B cell (primary cell): ENCODE measurements around the gene SF1. TPM values are rescaled to one million over a fixed set of nuclear protein-coding genes. Genes with fewer than 3 reads are reported as not detected.
"Not testable (repeated sequence)": the region's sequence is repeated elsewhere in the genome, so short reads cannot be mapped to it uniquely, and the experiment has no call there.

ENCODE experiments used
- ATAC-seq: fragments of 200-7000 bp; cut with Tn5 transposase; one replicate; pipeline ENCODE4 v1.10.0; 2021; ENCODE audit warnings: low read depth, mild to moderate bottlenecking, moderate number of reproducible peaks, moderate library complexity
- CTCF ChIA-PET: fragments of 350-600 bp; sonication (Branson Sonifier 250); formaldehyde crosslinking; loops from one replicate; lab custom pipeline; 2021; ENCODE audit warnings: antibody characterized with exemption, inconsistent platforms; lab: Charles Lee
- POLR2A ChIA-PET: fragments of 350-600 bp; sonication (Branson Sonifier 250); formaldehyde crosslinking; loops from one replicate; lab custom pipeline; 2021; ENCODE audit warnings: antibody characterized with exemption; lab: Charles Lee
- DNase-seq: peaks from one replicate; pipeline ENCODE4 v3.0.0; 2013
- H2AFZ ChIP-seq: 2 replicates; pipeline ENCODE4 v1.6.1; 2012; ENCODE audit warnings: mild to moderate bottlenecking, low read depth, low read length; ENCODE audit not compliant: insufficient read depth, poor library complexity, severe bottlenecking
- H3K27ac ChIP-seq, 2 donors: 1 replicate in 1 of 2; 2 replicates in 1 of 2; pipeline ENCODE4 v1.5.1; 2012 to 2013; ENCODE audit warnings: low read length in 2 of 2, mild to moderate bottlenecking in 2 of 2, moderate library complexity in 1 of 2
- H3K27me3 ChIP-seq, 4 experiments: fragments of 200-600 bp in 1 of 4; sonication (generic) in 1 of 4; replicated peaks in 1 of 4; 1 replicate in 2 of 4; 2 replicates in 2 of 4; pipeline versions ENCODE4 v1.6.1 to v1.7.0; 2013 to 2016; ENCODE audit warnings: low read length in 3 of 4, mild to moderate bottlenecking in 2 of 4, mixed read lengths in 1 of 4, moderate library complexity in 1 of 4; ENCODE audit not compliant: insufficient read depth in 4 of 4, control insufficient read depth in 3 of 4; ENCODE audit errors: control extremely low read depth in 1 of 4
- H3K36me3 ChIP-seq, 2 experiments: replicated peaks in 1 of 2; 1 replicate in 1 of 2; 2 replicates in 1 of 2; pipeline versions ENCODE4 v1.6.1 to v1.7.1; 2013; ENCODE audit warnings: low read length in 1 of 2; ENCODE audit not compliant: insufficient read depth in 2 of 2, control insufficient read depth in 1 of 2; ENCODE audit errors: control extremely low read depth in 1 of 2, extremely low read depth in 1 of 2
- H3K4me1 ChIP-seq, 2 donors: fragments of 200-600 bp in 1 of 2; sonication (generic) in 1 of 2; 1 replicate in 1 of 2; 2 replicates in 1 of 2; pipeline versions ENCODE4 v1.5.1 to v1.6.1; 2013 to 2017; ENCODE audit warnings: low read length in 2 of 2; ENCODE audit not compliant: control insufficient read depth in 2 of 2, insufficient read depth in 2 of 2
- H3K4me2 ChIP-seq: replicated peaks from 2 replicates; pipeline ENCODE3; 2012; ENCODE audit warnings: mild to moderate bottlenecking, low read depth, low read length; ENCODE audit not compliant: poor library complexity, severe bottlenecking
- H3K4me3 ChIP-seq, 5 experiments: fragments of 200-600 bp in 1 of 5; sonication (generic) in 1 of 5; 1 replicate in 3 of 5; 2 replicates in 2 of 5; pipeline versions ENCODE4 v1.5.1 to v1.7.0; 2011 to 2016; ENCODE audit warnings: low read length in 4 of 5, mild to moderate bottlenecking in 4 of 5, low read depth in 2 of 5, control low read depth in 1 of 5, moderate library complexity in 1 of 5; ENCODE audit not compliant: insufficient read depth in 1 of 5; ENCODE audit errors: control extremely low read depth in 1 of 5, extremely low read depth in 1 of 5
- H3K79me2 ChIP-seq: fragments of 200-600 bp; sonication (generic); one replicate; pipeline ENCODE4 v1.6.0; 2016; ENCODE audit warnings: low read length; ENCODE audit not compliant: control insufficient read depth, insufficient read depth
- H3K9ac ChIP-seq: fragments of 200-600 bp; sonication (generic); 2 replicates; pipeline ENCODE4 v1.6.1; 2017; ENCODE audit warnings: mild to moderate bottlenecking, low read length, moderate library complexity
- H3K9me3 ChIP-seq, 3 donors: one replicate each; pipeline versions ENCODE4 v1.6.1 to v1.7.1; 2013; ENCODE audit warnings: low read length in 2 of 3; ENCODE audit not compliant: control insufficient read depth in 2 of 3, insufficient read depth in 1 of 3; ENCODE audit errors: control extremely low read depth in 1 of 3
- H4K20me1 ChIP-seq: 2 replicates; pipeline ENCODE4 v1.6.0; 2012; ENCODE audit warnings: mild to moderate bottlenecking, low read length; ENCODE audit not compliant: insufficient read depth, control insufficient read depth, poor library complexity, severe bottlenecking
- H3K27ac Mint-ChIP-seq: one replicate; pipeline ENCODE4 v1.8.0; 2021; ENCODE audit warnings: mixed read lengths
- H3K27me3 Mint-ChIP-seq: one replicate; pipeline ENCODE4 v1.8.0; 2021; ENCODE audit warnings: mixed read lengths
- H3K4me1 Mint-ChIP-seq: one replicate; pipeline ENCODE4 v1.8.0; 2021; ENCODE audit warnings: mixed read lengths
- H3K4me3 Mint-ChIP-seq: one replicate; pipeline ENCODE4 v1.8.0; 2021; ENCODE audit warnings: mixed read lengths
- H3K9me3 Mint-ChIP-seq: one replicate; pipeline ENCODE4 v1.8.0; 2022; ENCODE audit warnings: mixed read lengths; ENCODE audit not compliant: insufficient read depth
- CTCF ChIP-seq: fragments of 200-600 bp; IDR thresholded peaks from one replicate; pipeline ENCODE4 v1.8.0; 2022; ENCODE audit warnings: antibody characterized with exemption, mild to moderate bottlenecking
- EZH2 ChIP-seq: IDR thresholded peaks from 2 replicates; pipeline ENCODE4 v1.6.1; 2012; ENCODE audit warnings: borderline replicate concordance, low read depth, mild to moderate bottlenecking, moderate library complexity, low read length; ENCODE audit not compliant: insufficient read depth, poor library complexity, severe bottlenecking
- WGBS: methylation state at CpG from one replicate; pipeline ENCODE4 v1.1.5; 2013; ENCODE audit warnings: missing lambda C conversion rate; ENCODE audit not compliant: insufficient coverage; 5-methylcytosine and 5-hydroxymethylcytosine counted together
- intact Hi-C: fragments of 100-400 bp; cut with micrococcal nuclease; formaldehyde crosslinking; loops from one replicate; pipeline ENCODE4 v1.10.0; 2022
- polyA plus RNA-seq: library from polyadenylated mRNA; depleted of rRNA; stranded (reverse); fragments of >200 nt; gene quantifications from 2 replicates; pipeline ENCODE4 v1.2.3, GENCODE V29; 2012
- total RNA-seq, 2 donors: library from RNA; stranded (reverse); fragments of 120-200 nt in 1 of 2; gene quantifications; 1 replicate in 1 of 2; 2 replicates in 1 of 2; pipeline versions ENCODE4 v1.2.3 to v1.2.4, GENCODE V29; 2013 to 2022

Gene SF1
- total and polyA plus RNA-seq, 2 donors (not counting 1 experiment from before 2014, with no cell fraction given), result 369 to 931 TPM

GRCh38 chr11:64817476-64817875 is 39.1 kb upstream of the SF1 start:
- H3K9me3 Mint-ChIP-seq, result no peaks in the 10 kb centered on the region
- POLR2A ChIA-PET, result no interaction called here
- Histone ChIP-seq H3K36me3 (no peaks in the 10 kb centered on the region), H3K4me2 (no peak overlapping the region), H3K4me1 (peaks cover 6 to 15% of the 10 kb centered on the region in 2 donors), H4K20me1 (no peaks in the 10 kb centered on the region), H3K79me2 (no peaks in the 10 kb centered on the region), H3K27ac (no peak overlapping the region), H3K27me3 (no peaks in the 10 kb centered on the region), H3K9ac (no peak overlapping the region), H2AFZ (no peak overlapping the region), H3K4me3 (no peak overlapping the region), H3K9me3 (no peaks in the 10 kb centered on the region)
- no peak for TF ChIP-seq CTCF
- no peak for TF ChIP-seq EZH2
- H3K27me3 Mint-ChIP-seq, result no peaks in the 10 kb centered on the region
- peaks cover 17% of the 10 kb centered on the region for H3K4me1 Mint-ChIP-seq
- WGBS, result 95% methylated on average over 3 of the region's 3 CpGs
- no peak for DNase-seq
- ATAC-seq, result no peak
- CTCF ChIA-PET, result no interaction called here
- no peak overlapping the region for H3K4me3 Mint-ChIP-seq
- intact Hi-C loops, result no loop called here
- H3K27ac Mint-ChIP-seq, result no peak overlapping the region

DNA sequence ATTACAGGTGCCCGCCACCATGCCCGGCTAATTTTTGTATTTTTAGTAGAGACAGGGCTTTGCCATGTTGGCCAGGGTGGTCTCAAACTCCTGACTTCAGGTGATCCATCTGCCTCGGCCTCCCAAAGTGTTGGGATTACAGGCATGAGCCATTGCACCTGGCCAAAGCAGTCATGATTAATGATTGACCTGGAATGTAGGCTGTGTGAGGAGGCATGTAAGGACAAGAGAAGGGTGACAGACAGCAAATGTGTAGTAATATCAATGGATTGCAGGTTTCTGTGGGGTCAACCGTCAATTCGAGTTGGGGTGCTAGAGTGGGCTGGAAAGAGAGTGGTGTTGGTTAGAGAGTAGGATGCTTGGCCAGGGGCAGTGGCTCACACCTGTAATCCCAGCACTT is 37.1 kb upstream of the SF1 start:
- H3K4me3 ChIP-seq, H4K20me1 ChIP-seq, H3K79me2 ChIP-seq, H3K27ac ChIP-seq, intact Hi-C loops, H3K27me3 Mint-ChIP-seq, H3K9me3 Mint-ChIP-seq, H3K9me3 ChIP-seq, H3K9ac ChIP-seq, H3K4me2 ChIP-seq, DNase-seq, ATAC-seq, H3K27me3 ChIP-seq, H3K4me3 Mint-ChIP-seq, H2AFZ ChIP-seq, H3K36me3 ChIP-seq: not testable (repeated sequence)
- Mint-ChIP-seq H3K4me1 (peaks cover 22% of the 10 kb centered on the region), H3K27ac (peak overlapping the region; percentile 46)
- WGBS, result 95% methylated on average over 3 of the region's 5 CpGs
- ChIA-PET POLR2A (interaction anchor here (0.8 to 1.4 kb wide), 3 partner anchors 13 to 36 kb away, joined by 3 to 10 read pairs (median 8); partner anchors contain the start of genes CDC42BPG and MAP4K2), CTCF (interaction anchor here (0.8 to 1.6 kb wide), 4 partner anchors 33 to 66 kb away, joined by 3 read pairs; no protein-coding TSS in a partner anchor)
- peaks cover 6 to 21% of the 10 kb centered on the region in 2 donors for H3K4me1 ChIP-seq
